ENCODE measurements around the gene ERC2. TPM values are rescaled to one million over a fixed set of nuclear protein-coding genes. Genes with fewer than 3 reads are reported as not detected.

The ERC2 gene
- total RNA-seq, 2 experiments from 2014 or later, result not detected

DNA sequence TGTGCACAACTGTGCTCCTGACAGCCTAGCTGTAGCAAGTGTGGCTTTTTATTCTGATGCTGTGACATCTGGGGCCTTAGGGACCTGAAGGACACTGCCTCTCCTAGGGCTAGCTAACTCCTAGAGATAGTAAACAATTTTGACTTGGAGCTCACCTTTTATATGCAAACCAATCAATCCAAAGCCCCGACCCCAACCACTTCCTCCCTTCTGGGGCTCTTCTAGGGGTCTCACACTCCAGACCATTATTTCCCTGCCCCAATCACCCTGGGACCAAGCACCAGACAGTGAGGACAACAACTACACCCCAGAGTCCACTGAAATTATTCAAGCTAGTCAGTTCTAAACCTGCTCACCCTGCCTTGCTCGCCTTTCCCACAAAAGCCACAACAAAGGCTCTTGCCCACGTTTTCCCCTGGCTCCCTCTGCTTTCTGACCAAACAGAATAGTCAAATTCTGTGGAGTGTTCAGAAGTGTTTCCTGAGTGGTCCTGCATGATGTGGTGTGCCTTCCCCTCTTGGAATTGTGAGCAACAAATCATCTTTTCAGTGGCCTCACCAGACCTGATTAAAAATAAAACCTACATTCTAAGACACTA lies 897.0 kb downstream of the ERC2 start:
- intact Hi-C loops (cut with micrococcal nuclease), result no loop called here
- Mint-ChIP-seq H3K36me3 (no peaks in the 10 kb centered on the region), H3K27ac (no peak overlapping the region), H3K27me3 (no peaks in the 10 kb centered on the region), H3K4me3 (no peak overlapping the region), H3K9me3 (no peaks in the 10 kb centered on the region), H3K4me1 (ENCODE audit: low read depth) (no peaks in the 10 kb centered on the region)
- POLR2A ChIA-PET, result no interaction called here
- no peak for DNase-seq
- CTCF ChIA-PET, result no interaction called here

- H3K9me3 Mint-ChIP-seq, result no peaks in the 10 kb centered on the region
- no peak overlapping the region for H3K4me3 Mint-ChIP-seq
- DNase-seq, result no peak
- H3K36me3 Mint-ChIP-seq, result no peaks in the 10 kb centered on the region
- ChIA-PET CTCF (no interaction called here), POLR2A (no interaction called here)
- H3K4me1 Mint-ChIP-seq (ENCODE audit: low read depth), result no peaks in the 10 kb centered on the region
- intact Hi-C loops (cut with micrococcal nuclease), result no loop called here
- H3K27me3 Mint-ChIP-seq, result no peaks in the 10 kb centered on the region
- H3K27ac Mint-ChIP-seq, result no peak overlapping the region
Measured at GRCh38 chr3:55570271-55570711, 898.0 kb downstream of the ERC2 start.

DNA sequence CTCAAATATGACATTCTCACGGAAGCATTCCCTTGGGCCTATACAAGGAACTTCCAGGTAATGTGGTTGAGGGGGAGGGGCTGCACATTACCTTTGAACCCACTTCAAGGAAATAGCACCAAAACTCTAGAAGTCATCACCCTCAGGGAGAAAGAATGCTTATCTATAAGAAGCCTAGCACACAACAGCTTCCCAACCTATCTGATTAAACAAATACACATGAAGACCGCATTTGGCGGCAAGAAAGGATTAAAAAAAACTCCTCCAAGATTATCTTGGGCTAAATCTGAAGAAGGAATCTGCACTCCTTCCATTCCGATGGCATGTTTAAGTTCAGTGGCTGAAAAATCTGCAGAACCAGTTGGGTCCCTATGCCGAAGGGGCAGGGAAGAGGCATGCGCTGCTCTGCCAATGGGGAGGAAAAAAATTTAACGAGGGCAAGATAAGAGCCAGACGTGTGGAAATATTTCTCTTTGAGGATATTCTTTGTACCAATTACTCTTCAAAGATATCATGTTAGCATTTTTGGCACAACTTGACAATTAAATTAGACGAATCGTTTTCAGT lies 899.2 kb downstream of the ERC2 start:
- Mint-ChIP-seq H3K9me3 (no peaks in the 10 kb centered on the region), H3K36me3 (no peaks in the 10 kb centered on the region), H3K27ac (no peak overlapping the region), H3K4me3 (no peak overlapping the region), H3K4me1 (ENCODE audit: low read depth) (no peaks in the 10 kb centered on the region), H3K27me3 (no peaks in the 10 kb centered on the region)
- DNase-seq, result no peak
- ChIA-PET CTCF (no interaction called here), POLR2A (no interaction called here)
- intact Hi-C loops (cut with micrococcal nuclease), result no loop called here

GRCh38 chr3:55567615-55568014 lies 900.7 kb downstream of the ERC2 start:
- Mint-ChIP-seq H3K36me3 (no peaks in the 10 kb centered on the region), H3K27me3 (no peaks in the 10 kb centered on the region), H3K27ac (no peak overlapping the region), H3K4me1 (ENCODE audit: low read depth) (no peaks in the 10 kb centered on the region), H3K9me3 (no peaks in the 10 kb centered on the region), H3K4me3 (no peak overlapping the region)
- ChIA-PET POLR2A (no interaction called here), CTCF (no interaction called here)
- DNase-seq, result no peak
- intact Hi-C loops (cut with micrococcal nuclease), result no loop called here

- Mint-ChIP-seq H3K27ac (no peak overlapping the region), H3K4me1 (ENCODE audit: low read depth) (no peaks in the 10 kb centered on the region), H3K36me3 (no peaks in the 10 kb centered on the region), H3K4me3 (no peak overlapping the region), H3K9me3 (no peaks in the 10 kb centered on the region), H3K27me3 (no peaks in the 10 kb centered on the region)
- DNase-seq, result no peak
- POLR2A ChIA-PET, result no interaction called here
- intact Hi-C loops (cut with micrococcal nuclease), result no loop called here
- CTCF ChIA-PET, result no interaction called here
Measured at GRCh38 chr3:55567121-55567520, 901.1 kb downstream of the ERC2 start.

DNA sequence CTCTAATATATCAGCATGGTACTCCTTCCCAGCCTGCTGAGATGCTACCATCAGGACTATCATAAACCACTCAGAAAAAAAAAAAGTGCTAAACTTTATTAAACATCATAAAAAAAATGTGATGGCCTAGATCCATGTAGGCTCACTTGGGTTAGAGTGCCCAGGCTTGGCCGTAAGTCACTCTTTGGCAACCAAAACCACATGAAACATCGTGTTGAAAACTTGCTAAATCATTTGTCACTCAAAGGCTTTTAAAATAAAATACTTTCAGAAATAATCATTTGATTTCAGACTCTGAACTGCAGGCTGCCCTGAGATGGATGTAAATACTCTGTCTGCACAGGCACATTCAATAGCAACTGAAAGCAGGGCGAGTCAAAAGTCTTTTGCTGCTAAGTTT lies 902.7 kb downstream of the ERC2 start:
- no peaks in the 10 kb centered on the region for H3K9me3 Mint-ChIP-seq
- DNase-seq, result no peak
- no peaks in the 10 kb centered on the region for H3K36me3 Mint-ChIP-seq
- H3K4me1 Mint-ChIP-seq (ENCODE audit: low read depth), result no peaks in the 10 kb centered on the region
- POLR2A ChIA-PET, result no interaction called here
- intact Hi-C loops (cut with micrococcal nuclease), result no loop called here
- H3K4me3 Mint-ChIP-seq, result no peak overlapping the region
- H3K27me3 Mint-ChIP-seq, result no peaks in the 10 kb centered on the region
- CTCF ChIA-PET, result no interaction called here
- no peak overlapping the region for H3K27ac Mint-ChIP-seq

DNA sequence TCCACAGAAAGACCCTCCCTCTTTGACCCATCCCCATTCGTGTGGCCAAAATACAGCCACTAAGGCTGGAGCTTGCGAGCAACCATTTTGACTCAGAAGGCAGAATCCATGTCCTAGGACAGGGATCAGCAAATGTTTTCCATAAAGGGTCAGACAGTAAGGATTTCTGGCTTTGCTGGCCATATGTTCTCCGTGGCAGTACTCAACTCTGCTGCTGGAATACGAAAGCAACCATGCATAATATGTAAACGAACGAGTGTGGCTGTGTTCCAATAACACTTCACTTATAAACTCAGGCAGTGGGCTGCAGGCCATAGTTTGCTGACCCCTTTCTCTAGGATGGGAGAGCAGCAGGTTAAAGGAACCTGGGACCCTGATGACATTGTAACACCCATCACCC lies 903.5 kb downstream of the ERC2 start:
- no peaks in the 10 kb centered on the region for H3K27me3 Mint-ChIP-seq
- ChIA-PET POLR2A (no interaction called here), CTCF (no interaction called here)
- intact Hi-C loops (cut with micrococcal nuclease), result no loop called here
- H3K27ac Mint-ChIP-seq, result no peak overlapping the region
- H3K4me3 Mint-ChIP-seq, result no peak overlapping the region
- DNase-seq, result no peak
- no peaks in the 10 kb centered on the region for H3K9me3 Mint-ChIP-seq
- no peaks in the 10 kb centered on the region for H3K4me1 Mint-ChIP-seq (ENCODE audit: low read depth)
- H3K36me3 Mint-ChIP-seq, result no peaks in the 10 kb centered on the region

GRCh38 chr3:55562700-55563099 lies 905.6 kb downstream of the ERC2 start:
- intact Hi-C loops (cut with micrococcal nuclease), result no loop called here
- H3K4me1 Mint-ChIP-seq (ENCODE audit: low read depth), result no peaks in the 10 kb centered on the region
- no peak for DNase-seq
- H3K36me3 Mint-ChIP-seq, result no peaks in the 10 kb centered on the region
- H3K27me3 Mint-ChIP-seq, result no peaks in the 10 kb centered on the region
- POLR2A ChIA-PET, result no interaction called here
- CTCF ChIA-PET, result no interaction called here
- H3K9me3 Mint-ChIP-seq, result no peaks in the 10 kb centered on the region
- H3K4me3 Mint-ChIP-seq, result no peak overlapping the region
- H3K27ac Mint-ChIP-seq, result no peak overlapping the region

- Mint-ChIP-seq H3K4me3 (no peak overlapping the region), H3K27ac (no peak overlapping the region), H3K9me3 (no peaks in the 10 kb centered on the region), H3K36me3 (no peaks in the 10 kb centered on the region), H3K4me1 (ENCODE audit: low read depth) (no peaks in the 10 kb centered on the region), H3K27me3 (no peaks in the 10 kb centered on the region)
- ChIA-PET POLR2A (no interaction called here), CTCF (no interaction called here)
- DNase-seq, result no peak
- intact Hi-C loops (cut with micrococcal nuclease), result no loop called here
Measured at GRCh38 chr3:55559500-55560423, 908.5 kb downstream of the ERC2 start.

DNA sequence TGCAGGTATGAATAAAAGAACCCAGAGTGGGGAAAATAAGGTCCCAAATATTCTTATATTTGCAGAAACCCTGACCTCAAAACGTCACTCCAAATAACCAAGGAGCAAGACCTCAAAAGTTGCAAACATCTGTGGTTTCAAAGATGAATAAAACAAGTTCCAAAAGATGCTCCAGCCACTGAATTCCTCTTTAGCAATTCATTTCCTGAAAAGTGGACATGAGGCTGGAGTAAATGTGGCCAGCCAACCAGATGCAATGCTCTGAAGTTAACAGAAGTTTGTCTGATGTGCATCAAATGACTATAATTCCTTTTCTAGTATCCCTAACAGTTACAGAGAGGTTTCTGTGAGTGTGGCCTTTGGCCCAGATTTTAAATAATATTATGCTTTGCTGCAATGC lies 910.0 kb downstream of the ERC2 start:
- Mint-ChIP-seq H3K9me3 (no peaks in the 10 kb centered on the region), H3K27ac (no peak overlapping the region), H3K27me3 (no peaks in the 10 kb centered on the region), H3K4me3 (no peak overlapping the region), H3K4me1 (ENCODE audit: low read depth) (no peaks in the 10 kb centered on the region), H3K36me3 (no peaks in the 10 kb centered on the region)
- intact Hi-C loops (cut with micrococcal nuclease), result no loop called here
- no peak for DNase-seq
- ChIA-PET POLR2A (no interaction called here), CTCF (no interaction called here)

DNA sequence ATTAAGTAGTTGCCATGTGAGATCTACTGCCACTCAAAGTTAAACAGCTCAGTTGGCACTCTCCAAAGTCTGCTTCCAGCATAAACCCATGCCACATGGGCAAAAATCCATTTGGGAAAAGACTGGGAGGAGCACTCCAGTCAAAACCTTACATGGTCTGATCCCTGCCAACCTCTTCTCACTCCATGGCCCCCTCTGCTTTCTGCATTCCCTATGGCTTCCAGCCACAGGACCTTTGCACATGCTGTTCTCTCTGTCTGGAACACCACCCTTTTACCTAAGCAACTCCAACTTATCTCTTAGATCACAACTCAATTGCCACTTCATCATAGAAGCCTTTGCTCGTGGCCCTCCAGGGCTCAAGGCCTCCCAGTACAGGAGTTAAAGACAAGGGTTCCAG lies 910.7 kb downstream of the ERC2 start:
- H3K9me3 Mint-ChIP-seq, result no peaks in the 10 kb centered on the region
- H3K36me3 Mint-ChIP-seq, result no peaks in the 10 kb centered on the region
- H3K27me3 Mint-ChIP-seq, result no peaks in the 10 kb centered on the region
- H3K27ac Mint-ChIP-seq, result no peak overlapping the region
- ChIA-PET CTCF (no interaction called here), POLR2A (no interaction called here)
- H3K4me1 Mint-ChIP-seq (ENCODE audit: low read depth), result no peaks in the 10 kb centered on the region
- H3K4me3 Mint-ChIP-seq, result no peak overlapping the region
- no peak for DNase-seq
- intact Hi-C loops (cut with micrococcal nuclease), result no loop called here

DNA sequence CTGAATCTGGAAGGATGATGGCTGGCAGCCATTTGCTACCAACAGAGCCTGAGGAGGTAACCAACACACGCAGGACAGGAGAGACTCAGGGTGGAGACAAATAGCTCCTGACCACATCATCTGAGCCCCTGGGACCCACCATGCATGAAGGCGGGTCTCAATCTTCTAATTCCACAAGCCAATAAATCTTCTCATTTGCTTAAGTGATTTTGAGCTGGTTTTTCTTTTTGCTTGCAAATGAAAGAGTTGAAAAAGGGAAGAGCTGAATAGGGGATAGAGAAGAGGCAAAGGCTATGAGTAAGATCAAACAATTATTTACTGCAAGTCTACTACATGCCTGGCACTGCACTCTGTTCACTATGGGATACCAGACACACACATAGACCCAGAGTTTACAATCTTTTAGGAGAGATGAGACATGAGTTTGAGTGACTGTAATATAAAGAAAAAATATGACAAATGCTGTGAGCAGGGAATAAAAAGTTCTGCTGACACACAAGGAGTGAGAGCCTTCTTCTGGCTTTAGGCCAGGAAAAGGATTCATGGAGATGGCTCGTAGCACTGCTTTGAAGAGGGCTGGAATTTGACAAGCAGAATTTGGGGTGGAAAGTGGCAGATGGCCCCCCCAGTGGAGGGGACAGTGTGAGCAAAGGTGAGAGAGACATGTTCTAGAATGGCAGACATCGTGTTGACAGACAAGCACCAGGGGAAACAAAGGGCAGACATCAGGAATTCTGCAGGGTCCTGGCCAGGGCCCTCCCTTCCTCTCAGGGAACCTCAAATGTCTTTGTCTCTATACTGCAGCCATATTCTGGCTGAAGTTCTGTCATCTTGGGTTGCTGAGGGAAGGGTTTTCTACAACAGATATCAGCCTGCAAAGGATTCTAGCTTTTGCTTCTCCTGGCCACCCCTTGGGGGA lies 911.4 kb downstream of the ERC2 start:
- no peaks in the 10 kb centered on the region for H3K36me3 Mint-ChIP-seq
- intact Hi-C loops (cut with micrococcal nuclease), result no loop called here
- H3K27ac Mint-ChIP-seq, result no peak overlapping the region
- ChIA-PET CTCF (no interaction called here), POLR2A (no interaction called here)
- no peaks in the 10 kb centered on the region for H3K27me3 Mint-ChIP-seq
- no peaks in the 10 kb centered on the region for H3K4me1 Mint-ChIP-seq (ENCODE audit: low read depth)
- H3K4me3 Mint-ChIP-seq, result no peak overlapping the region
- H3K9me3 Mint-ChIP-seq, result peaks cover 2% of the 10 kb centered on the region
- no peak for DNase-seq
